ENCODE measurements around the gene RNF10.
A peak's percentile ranks its signal among the peaks of the same experiment; 100 is the strongest.
"Not testable (repeated sequence)": the region's sequence is repeated elsewhere in the genome, so short reads cannot be mapped to it uniquely, and the experiment has no call there.

RNF10 gene

GRCh38 chr12:120580787-120581723, 46.9 kb downstream of the RNF10 start, which contains the start of gene POP5:
POP5 (minus strand) TSS chr12:120581402; CDS start chr12:120581362, 40 bp downstream.
- peak; percentile 93 to 94 for ATAC-seq

- ATAC-seq: no peak
Observed at GRCh38 chr12:120581998-120582397, 47.8 kb downstream of the RNF10 start.

- ATAC-seq: peak in 1 of 2 donors; percentile 39
Observed at GRCh38 chr12:120583478-120584030, 49.4 kb downstream of the RNF10 start.

GRCh38 chr12:120584343-120585149, 50.4 kb downstream of the RNF10 start:
- peak; percentile 18 to 27 for ATAC-seq

- no peak for ATAC-seq
Observed at GRCh38 chr12:120586206-120586605, 52.0 kb downstream of the RNF10 start.

GRCh38 chr12:120586860-120587259, 52.7 kb downstream of the RNF10 start:
- no peak for ATAC-seq

GRCh38 chr12:120588371-120588770, 54.2 kb downstream of the RNF10 start:
- no peak for ATAC-seq

GRCh38 chr12:120588948-120589930, 55.1 kb downstream of the RNF10 start:
- no peak for ATAC-seq

GRCh38 chr12:120590741-120591407, 56.7 kb downstream of the RNF10 start:
- no peak for ATAC-seq

GRCh38 chr12:120592121-120593049, 58.2 kb downstream of the RNF10 start:
- ATAC-seq: no peak

- no peak for ATAC-seq
Observed at GRCh38 chr12:120596901-120597300, 62.7 kb downstream of the RNF10 start.

GRCh38 chr12:120597861-120598260, 63.7 kb downstream of the RNF10 start:
- ATAC-seq: no peak

GRCh38 chr12:120598674-120599463, 64.7 kb downstream of the RNF10 start:
- ATAC-seq: no peak

- ATAC-seq: no peak
Observed at GRCh38 chr12:120599672-120600552, 65.8 kb downstream of the RNF10 start.

- not testable (repeated sequence) for ATAC-seq
Observed at GRCh38 chr12:120602416-120602815, 68.3 kb downstream of the RNF10 start.

GRCh38 chr12:120610560-120610959, 76.4 kb downstream of the RNF10 start:
- ATAC-seq: no peak

- not testable (repeated sequence) for ATAC-seq
Observed at GRCh38 chr12:120611534-120611933, 77.4 kb downstream of the RNF10 start.

- peak; percentile 44 to 66 for ATAC-seq
Observed at GRCh38 chr12:120614848-120615247, 80.7 kb downstream of the RNF10 start.
